ENCODE measurements around the gene ASS1.
A peak's percentile ranks its signal among the peaks of the same experiment; 100 is the strongest.

ASS1 gene

GRCh38 chr9:130482463-130482862 lies 37.7 kb downstream of the ASS1 start:
- no peak for DNase-seq
- in situ Hi-C loops (cut with MboI; ENCODE audit: low pct_unique_long_range_greater_than_20kb, low sequenced_read_pairs) = no loop called here

GRCh38 chr9:130483371-130483971 lies 38.7 kb downstream of the ASS1 start:
- no peak for DNase-seq
- in situ Hi-C loops (cut with MboI; ENCODE audit: low pct_unique_long_range_greater_than_20kb, low sequenced_read_pairs) = no loop called here

- DNase-seq = no peak
- in situ Hi-C loops (cut with MboI; ENCODE audit: low pct_unique_long_range_greater_than_20kb, low sequenced_read_pairs) = no loop called here
These were observed 39.8 kb downstream of the ASS1 start for GRCh38 chr9:130484362-130485072.

GRCh38 chr9:130486103-130486502 lies 41.3 kb downstream of the ASS1 start:
- DNase-seq = no peak
- in situ Hi-C loops (cut with MboI; ENCODE audit: low pct_unique_long_range_greater_than_20kb, low sequenced_read_pairs) = no loop called here

DNA sequence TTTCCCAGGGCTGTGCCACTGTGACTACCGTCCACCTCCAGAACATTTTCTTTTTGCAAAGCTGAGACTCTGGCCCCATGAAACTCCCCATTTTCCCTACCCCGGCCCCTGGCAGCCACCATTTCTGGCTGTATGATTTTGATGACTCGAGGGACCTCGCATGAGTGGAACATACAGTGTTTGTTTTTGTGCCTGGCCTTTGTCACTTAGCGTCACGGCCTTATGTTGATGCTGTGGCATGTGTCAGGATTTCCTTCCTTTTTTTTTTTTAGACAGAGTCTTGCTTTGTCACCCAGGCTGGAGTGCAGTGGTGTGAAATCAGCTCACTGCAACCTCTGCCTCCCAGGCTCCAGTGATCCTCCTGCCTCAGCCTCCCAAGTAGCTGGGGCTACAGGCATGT lies 42.7 kb downstream of the ASS1 start:
- DNase-seq = peak; percentile 20
- in situ Hi-C loops (cut with MboI; ENCODE audit: low pct_unique_long_range_greater_than_20kb, low sequenced_read_pairs) = no loop called here

DNA sequence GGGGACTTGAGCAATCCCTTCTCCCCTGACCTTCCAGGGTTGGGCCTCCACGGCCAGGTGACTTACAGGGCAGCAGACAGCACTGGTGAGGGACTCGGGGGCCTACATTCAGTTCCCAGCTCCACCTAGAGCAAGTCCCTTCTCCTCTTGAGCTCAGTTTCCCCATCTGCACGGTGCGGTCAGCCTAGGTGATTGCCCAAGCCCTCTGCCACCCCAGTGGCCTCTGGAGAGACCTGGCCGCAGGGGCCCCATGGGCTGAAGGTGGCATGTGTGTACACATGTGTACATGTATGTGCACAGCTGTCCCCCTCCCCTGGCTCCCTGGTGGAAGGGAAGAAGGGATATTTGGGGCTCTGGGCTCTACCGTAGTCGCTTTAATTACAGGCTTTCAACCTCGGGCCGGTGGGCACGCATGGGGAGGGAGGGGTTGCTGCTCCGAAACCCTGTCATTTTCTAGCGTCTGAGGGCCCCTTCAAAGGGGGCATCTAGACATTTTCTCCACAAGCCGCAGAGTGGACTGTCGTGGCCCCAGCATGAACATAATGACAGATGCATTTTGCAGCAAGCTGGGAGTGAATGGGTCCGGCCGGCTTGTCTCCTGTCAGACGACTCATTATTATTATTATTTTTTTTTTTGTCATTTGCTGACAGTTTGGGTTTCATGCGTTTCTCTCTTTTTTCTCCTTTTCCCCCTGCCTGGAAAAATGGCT lies 44.0 kb downstream of the ASS1 start:
- in situ Hi-C loops (cut with MboI; ENCODE audit: low pct_unique_long_range_greater_than_20kb, low sequenced_read_pairs) = no loop called here
- no peak for DNase-seq

GRCh38 chr9:130490981-130491380 lies 46.2 kb downstream of the ASS1 start:
- in situ Hi-C loops (cut with MboI; ENCODE audit: low pct_unique_long_range_greater_than_20kb, low sequenced_read_pairs) = no loop called here
- no peak for DNase-seq

- in situ Hi-C loops (cut with MboI; ENCODE audit: low pct_unique_long_range_greater_than_20kb, low sequenced_read_pairs) = no loop called here
- no peak for DNase-seq
These were observed 47.2 kb downstream of the ASS1 start for GRCh38 chr9:130491830-130492482.

DNA sequence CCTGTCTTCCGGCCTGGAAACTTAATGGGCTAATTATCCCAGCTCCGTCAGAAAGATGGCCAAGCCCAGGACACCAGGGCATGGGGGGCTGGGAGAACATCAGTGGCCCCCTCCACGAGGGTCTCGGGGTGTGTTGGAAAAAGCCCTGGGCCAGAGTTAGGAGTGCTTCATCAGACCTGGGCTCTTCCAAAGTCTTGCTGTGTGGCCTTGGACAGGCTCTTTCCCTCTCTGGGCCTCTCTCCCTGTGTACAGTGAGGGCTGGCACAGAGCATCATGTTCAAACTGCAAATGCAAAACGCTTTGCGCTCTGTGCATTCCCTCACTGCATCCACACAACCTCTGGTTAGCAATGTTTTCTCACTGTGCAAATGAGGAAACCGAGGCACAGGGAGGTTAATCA lies 48.3 kb downstream of the ASS1 start:
- DNase-seq = no peak
- in situ Hi-C loops (cut with MboI; ENCODE audit: low pct_unique_long_range_greater_than_20kb, low sequenced_read_pairs) = no loop called here

GRCh38 chr9:130493476-130493875 lies 48.7 kb downstream of the ASS1 start:
- in situ Hi-C loops (cut with MboI; ENCODE audit: low pct_unique_long_range_greater_than_20kb, low sequenced_read_pairs) = no loop called here
- DNase-seq = no peak

- no peak for DNase-seq
- in situ Hi-C loops (cut with MboI; ENCODE audit: low pct_unique_long_range_greater_than_20kb, low sequenced_read_pairs) = no loop called here
These were observed 50.3 kb downstream of the ASS1 start for GRCh38 chr9:130495067-130495466.

DNA sequence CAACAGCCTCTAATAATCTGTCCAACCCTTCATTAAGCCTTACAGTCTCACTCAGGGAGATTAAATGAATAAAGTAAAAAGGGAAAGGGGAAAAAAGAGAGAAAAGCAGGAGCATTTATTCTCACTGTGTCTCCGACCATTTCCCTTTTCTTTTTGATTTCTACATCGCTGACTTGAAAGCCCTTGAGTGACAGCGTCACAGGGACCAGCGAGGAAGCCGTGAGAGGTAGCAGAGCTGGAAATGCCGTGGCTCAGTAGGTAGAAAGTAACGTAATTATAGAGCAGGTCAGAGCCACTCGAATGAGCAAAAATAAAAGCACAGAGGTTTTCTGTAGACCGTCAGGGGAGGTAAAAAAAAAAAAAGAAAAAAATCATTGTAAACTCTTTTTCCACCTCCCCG lies 52.4 kb downstream of the ASS1 start:
- in situ Hi-C loops (cut with MboI; ENCODE audit: low pct_unique_long_range_greater_than_20kb, low sequenced_read_pairs) = no loop called here
- DNase-seq = no peak

DNA sequence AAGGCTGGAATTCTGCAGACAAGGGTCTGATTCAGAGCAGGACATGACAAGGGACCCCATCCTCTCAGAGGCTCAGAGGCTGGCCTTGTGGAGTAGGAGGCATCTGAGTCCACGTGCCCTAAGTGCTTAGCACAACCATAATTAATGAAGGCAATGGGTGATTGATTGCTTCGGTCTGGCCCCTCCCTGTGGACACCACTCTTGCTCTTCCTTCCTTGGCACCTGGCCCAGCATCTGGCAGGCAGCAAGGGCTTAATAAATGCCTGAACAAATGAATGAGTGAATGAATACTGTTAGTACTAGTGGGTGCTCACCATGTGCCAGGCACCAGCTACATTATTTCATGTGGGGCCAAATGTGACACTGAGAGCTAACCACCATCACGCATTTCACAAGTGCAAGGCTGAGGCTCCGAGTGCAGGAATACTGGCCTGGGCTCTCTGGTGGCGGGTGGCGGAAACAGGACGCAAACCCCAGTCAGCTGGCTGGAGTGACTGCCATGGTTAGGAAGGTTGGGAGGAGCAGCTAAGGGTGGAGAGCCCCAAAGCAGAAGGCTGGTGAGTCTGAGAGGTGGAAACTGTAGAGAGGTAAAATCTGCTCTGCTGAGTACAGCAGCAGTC lies 53.6 kb downstream of the ASS1 start:
- in situ Hi-C loops (cut with MboI; ENCODE audit: low pct_unique_long_range_greater_than_20kb, low sequenced_read_pairs) = no loop called here
- no peak for DNase-seq

DNA sequence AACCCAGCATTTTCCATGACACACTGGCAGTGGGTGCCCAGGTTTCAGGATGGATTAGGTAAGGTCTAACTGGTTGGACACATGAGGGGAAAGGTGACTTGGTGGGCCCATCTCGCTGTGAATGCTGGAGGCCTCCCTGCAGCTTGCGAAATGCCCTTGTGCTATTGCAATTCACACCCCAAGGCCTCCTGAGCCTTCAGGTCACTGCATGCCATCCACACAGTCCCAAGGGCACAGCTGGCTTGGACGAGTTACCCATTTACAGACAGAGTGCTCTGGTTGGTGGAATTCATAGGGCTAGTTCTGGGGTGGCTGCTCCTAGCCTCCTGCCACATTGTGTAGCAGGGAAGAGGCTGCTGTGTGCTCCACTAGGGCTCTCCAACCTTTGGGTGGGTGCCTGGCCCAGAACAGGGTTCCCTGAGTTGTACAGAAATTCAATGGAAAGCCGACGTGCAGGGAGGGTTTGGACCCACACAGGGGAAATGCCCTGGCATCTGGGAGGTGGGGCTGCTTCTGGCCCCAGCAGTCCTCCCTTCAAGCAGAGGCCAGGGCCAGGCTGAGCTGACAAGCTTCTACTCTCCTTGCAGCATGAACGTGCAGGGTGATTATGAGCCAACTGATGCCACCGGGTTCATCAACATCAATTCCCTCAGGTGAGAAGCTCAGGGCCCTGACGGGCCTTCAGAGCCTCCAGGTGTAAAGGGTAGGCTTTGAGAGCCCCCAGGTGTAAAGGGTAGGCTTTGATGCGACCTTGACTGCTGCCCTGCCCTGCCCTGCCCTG lies 54.3 kb downstream of the ASS1 start:
- DNase-seq = no peak
- in situ Hi-C loops (cut with MboI; ENCODE audit: low pct_unique_long_range_greater_than_20kb, low sequenced_read_pairs) = no loop called here

GRCh38 chr9:130499804-130500263 lies 55.1 kb downstream of the ASS1 start:
- DNase-seq = no peak
- in situ Hi-C loops (cut with MboI; ENCODE audit: low pct_unique_long_range_greater_than_20kb, low sequenced_read_pairs) = no loop called here

- in situ Hi-C loops (cut with MboI; ENCODE audit: low pct_unique_long_range_greater_than_20kb, low sequenced_read_pairs) = no loop called here
- no peak for DNase-seq
These were observed 55.8 kb downstream of the ASS1 start for GRCh38 chr9:130500340-130501180.

DNA sequence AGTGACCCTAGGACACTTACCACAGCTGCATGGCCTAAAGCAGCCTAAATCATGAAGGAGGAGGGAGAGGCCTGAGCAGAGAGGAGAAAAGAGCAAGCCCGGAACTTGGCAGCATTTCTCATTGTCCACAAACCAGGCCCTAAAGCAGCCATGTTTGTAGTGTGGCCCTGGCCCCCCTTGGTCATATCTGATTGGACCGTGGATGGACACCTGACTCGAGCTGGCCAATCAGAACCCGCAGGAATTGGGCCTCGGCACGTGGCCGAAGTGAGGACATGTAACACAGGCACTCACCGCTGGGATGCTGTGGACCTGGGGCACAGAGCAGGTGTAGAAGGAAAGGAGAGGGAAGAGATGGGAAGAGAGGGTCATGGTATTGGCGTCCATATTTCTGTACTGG lies 56.9 kb downstream of the ASS1 start:
- in situ Hi-C loops (cut with MboI; ENCODE audit: low pct_unique_long_range_greater_than_20kb, low sequenced_read_pairs) = no loop called here
- DNase-seq = no peak

GRCh38 chr9:130508218-130508617 lies 63.5 kb downstream of the ASS1 start:
- in situ Hi-C loops (cut with MboI; ENCODE audit: low pct_unique_long_range_greater_than_20kb, low sequenced_read_pairs) = no loop called here

More at GRCh38 chr9:130508218-130508617, 63.5 kb downstream of the ASS1 start:
- no peak for DNase-seq
